GM21526 (cell line): ENCODE measurements around the gene CLDN20.
A peak's percentile ranks its signal among the peaks of the same experiment; 100 is the strongest.

ENCODE experiments used
- ATAC-seq: cut with Tn5 transposase; IDR thresholded peaks from one replicate; pipeline ENCODE4 v1.9.1; 2021; ENCODE audit warnings: moderate library complexity; ENCODE audit not compliant: unreplicated experiment, low FRiP score

CLDN20 gene

DNA sequence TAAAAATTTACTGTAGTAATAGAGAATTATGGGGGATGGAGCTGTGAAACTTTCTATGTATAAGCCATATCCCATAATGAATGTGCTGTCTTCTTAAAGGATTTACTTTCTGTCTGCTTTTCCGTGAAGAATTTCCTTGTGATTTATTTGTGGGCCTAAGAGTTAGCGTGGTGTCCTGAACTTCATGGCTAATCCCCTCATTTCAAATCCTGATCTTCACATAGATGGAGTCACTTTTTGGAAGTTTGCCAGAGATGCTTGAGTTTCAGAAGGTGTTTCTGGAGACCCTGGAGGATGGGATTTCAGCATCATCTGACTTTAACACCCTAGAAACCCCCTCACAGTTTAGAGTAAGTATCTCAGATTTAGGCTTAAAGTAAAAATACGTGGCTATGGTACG, 19.4 kb upstream of the CLDN20 start:
- ATAC-seq, result no peak

DNA sequence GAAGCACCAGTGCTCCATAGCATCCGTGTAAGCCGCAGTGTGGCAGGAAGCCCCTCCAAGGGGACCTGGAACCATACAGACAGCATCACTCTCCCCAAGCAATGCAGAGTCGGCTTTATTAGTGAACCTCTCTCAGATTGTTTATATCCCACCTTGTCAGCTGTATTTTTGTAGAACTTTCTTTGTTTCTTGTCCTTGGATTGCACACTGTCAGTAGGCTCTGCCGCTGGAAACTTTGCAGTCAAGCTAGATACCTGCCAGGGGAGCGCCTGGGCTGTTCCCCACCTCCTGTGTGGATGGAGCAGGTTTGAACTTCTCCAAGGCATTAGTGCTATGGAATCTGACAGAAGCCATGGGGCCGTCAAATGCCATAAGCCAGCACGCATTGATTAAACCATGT, 18.6 kb upstream of the CLDN20 start:
- no peak for ATAC-seq

GRCh38 chr6:155245831-155246230, 18.0 kb upstream of the CLDN20 start:
- ATAC-seq, result no peak

DNA sequence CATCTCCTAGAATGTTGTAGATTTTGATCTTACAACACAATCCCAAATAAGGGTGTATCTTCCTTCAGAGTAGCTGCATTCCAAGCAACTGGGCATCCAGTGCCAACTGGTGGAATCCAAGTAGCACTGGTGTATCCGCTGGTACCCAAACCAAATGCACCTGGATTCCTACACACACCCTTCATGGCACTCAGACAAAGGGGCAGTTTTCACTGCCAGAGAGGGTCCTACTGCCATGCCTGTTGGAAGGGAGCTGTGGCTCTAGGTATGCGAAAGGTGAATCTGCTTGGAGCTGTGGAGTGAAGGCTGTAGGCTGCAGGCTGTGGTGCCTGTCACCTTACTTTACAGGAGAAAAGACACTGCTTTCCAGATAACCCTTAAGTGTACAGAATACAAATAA, 17.0 kb upstream of the CLDN20 start:
- no peak for ATAC-seq

- ATAC-seq, result no peak
These were observed 16.2 kb upstream of the CLDN20 start for GRCh38 chr6:155247618-155248007.

- peak; percentile 74 for ATAC-seq
These were observed 15.5 kb upstream of the CLDN20 start for GRCh38 chr6:155248008-155249001.

DNA sequence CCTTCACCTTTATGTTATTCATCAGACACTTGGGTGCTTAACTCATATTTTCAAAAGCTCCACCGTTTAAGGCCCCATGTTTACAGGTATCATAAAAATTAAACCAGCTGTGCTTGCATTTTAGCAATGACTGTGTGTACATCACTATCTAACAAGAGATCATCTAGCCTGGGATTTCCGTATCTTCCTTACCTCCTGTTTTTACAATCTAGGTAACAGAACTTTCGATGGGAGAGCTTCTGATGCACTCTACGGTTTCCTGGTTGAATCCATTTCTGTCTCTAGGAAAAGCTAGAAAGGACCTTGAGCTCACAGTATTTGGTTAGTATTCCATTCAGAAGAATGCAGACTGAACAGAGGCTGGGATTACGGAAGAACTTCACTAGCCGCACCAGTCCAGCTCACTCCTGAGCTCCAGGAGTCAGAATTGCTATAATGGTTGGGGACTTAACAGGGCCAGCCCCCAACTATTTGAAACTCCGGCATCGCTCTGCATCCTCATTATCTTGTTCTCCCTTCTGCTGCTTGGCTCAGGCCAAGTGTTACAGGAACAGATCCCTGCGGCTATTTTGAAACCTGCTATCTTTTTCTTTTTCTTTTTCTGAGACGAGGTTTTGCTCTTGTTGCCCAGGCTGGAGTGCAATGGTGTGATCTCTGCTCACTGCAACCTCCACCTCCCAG, 13.0 kb upstream of the CLDN20 start:
- ATAC-seq, result no peak

GRCh38 chr6:155252581-155252980, 11.2 kb upstream of the CLDN20 start:
- ATAC-seq, result no peak

- ATAC-seq, result no peak
These were observed 10.5 kb upstream of the CLDN20 start for GRCh38 chr6:155253337-155253736.

DNA sequence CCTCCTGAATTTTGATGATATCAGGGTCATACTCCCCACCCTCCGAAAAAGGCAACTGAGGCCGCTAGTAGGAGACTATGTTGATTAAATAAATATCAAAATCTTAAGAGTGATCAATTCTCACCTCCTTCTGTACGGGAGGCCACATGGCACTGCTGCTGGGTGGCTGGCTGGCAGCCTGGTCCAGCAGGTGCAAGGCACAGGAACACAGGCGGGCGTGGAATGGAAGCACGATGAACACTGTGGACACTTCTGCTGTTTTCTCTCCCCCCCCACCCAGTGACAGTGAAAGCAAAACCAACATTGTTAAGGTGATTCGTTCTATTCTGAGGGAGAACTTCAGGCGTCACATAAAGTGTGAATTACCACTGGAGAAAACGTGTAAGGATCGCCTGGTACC, 9.7 kb upstream of the CLDN20 start:
- ATAC-seq, result no peak

DNA sequence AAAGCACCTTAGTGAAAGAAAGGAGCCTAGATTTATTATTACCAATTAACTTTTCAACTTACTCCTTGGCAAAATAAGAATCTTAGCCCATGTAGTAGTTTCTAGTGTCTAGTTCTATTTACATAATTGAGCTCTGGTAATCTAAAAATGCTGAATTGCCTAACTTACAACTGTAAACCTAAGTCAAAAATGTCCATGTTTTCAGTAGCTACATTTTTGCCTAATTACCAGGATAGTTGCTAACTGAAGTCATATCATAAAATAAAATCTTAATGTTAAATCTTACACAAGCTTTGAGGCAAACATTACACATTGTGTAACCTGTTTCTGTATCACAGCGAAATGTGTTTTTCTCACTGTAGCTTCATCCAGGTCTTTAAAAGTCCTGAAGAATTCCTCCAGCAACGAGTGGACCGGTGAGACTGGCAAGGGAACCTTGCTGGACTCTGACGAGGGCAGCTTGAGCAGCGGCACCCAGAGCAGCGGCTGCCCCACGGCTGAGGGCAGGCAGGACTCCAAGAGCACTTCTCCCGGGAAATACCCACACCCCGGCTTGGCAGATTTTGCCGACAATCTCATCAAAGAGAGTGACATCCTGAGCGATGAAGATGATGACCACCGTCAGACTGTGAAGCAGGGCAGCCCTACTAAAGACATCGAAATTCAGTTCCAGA, 7.6 kb upstream of the CLDN20 start:
- ATAC-seq, result no peak

DNA sequence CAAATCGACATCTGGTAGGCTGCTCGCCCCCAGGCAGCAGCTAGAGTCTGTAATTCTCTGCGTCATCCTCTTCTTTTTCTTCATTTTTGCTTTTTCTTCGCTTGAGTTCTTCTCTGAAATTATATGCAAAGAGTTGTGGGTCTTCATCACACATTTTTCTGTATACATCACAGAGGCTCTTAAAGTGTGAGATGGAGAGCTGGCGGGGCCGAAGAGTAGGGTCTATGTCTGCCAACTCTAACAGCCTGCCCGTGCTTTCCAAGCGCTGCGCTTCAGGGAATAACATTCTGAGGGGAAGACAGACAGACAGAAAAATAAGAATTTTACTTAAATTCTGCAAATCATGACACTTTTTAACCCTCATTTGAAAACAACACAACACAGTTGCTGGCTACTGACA, 6.0 kb upstream of the CLDN20 start:
- ATAC-seq, result no peak

DNA sequence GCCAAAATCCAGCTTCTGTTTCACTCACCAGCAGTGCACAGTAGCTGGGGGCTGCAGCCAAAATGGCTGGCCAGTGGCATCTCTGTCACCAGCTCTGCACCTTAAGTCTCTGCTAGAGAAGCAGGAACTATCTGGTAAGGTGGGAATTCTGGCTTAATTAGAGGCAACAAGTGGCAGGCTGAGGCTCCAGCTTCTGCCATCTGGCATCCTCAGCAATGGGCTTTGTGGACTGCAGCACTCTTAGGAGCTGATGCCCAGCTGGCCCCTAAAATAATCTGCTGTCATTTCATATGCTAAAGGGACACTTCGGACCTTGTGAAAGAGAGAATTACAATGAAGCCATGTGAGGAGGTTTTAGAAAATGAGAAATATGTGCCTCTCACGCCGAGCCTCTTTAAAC, 4.6 kb upstream of the CLDN20 start:
- ATAC-seq, result no peak

DNA sequence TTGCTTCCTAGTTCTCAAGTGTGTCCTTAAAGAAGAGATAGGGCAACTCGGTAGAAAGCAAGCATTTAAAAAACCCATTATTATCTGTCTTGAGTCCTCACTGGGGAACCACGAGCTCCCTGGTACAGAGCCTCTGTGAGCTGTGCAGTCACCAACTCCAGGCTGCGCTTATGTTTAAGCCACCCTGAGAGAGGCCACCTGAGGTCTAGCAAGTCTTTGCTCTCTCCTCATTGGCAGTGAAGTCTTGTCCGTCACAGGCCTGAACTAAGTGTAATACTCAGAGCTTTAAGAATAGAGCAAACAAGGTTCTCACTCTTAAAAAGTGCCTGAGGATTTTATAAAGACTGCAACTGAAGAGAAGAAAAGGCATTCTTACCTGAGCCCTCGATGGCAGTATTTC, 3.9 kb upstream of the CLDN20 start:
- ATAC-seq, result no peak

DNA sequence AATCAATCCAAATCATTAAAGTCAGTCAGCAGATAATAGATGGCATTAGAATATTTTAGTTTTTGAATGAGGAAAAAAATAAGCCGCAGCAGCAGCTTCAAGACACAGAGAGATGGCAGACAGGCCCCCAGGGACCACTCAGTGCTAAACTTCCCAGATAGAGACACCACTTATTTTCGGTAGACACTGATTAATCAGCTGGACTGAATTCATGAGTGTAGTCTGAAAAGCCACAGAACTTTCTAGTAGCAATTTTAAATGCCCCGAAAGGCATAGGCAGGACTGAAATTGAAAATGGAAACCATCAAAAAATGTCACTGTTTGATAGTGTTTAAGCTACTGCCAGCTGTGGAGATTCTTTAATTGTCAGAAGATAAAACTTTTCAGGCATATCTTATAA, 3.1 kb upstream of the CLDN20 start:
- ATAC-seq, result peak; percentile 62

DNA sequence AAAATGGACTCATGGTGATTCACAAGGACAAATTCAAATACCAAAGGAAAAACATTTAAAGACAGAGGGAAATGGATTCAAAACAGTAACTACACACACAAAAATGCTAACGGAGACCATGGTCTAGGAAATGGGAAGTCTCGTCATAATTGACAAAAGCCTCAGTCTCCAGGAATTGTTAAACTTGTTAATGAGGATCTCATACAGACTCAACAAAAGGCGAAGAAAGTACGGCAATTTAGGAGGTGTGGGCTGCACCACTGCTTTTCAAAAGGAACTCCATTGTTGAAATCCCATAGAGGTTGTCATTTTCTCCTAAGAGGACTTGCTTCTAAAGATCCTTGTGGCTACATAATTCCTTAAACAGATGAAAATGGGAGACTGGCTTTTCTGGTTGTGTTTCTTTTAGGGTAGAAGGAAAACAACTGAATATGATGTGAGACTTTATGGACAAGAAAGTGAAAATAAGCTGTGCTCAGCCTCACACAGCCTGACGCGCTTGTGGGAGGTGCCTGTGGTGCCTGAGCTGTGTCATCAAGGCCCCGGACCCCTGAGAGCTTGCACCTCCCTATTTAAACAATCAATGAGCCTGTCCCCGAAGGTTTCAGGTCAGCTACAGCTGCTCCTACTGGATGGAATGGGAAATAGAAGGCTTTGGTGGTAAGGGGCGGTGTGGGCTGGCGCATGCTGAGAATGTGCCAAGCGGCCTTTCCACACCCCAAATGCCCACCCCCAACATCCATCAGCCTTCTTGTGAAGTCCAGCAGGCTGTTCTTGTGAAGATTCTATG, 2.5 kb upstream of the CLDN20 start:
- no peak for ATAC-seq

DNA sequence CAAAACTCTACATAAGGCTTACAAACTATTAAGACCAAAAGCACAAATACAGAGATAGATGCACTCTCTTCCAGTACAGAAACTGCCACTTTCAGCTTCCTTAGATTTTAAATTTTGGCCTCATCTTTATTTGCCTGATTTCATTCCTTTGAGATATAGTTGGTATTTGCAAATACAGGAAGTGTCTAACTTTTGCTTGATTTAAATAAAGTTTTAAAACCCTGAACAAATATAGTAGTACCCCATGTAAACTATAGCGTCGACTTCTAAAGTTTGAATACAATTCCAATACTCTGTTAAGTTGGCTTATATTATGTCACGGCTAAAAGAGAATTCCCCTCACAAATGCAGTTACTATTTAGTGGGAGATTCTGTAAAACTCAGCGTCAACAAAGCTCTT, 1.2 kb upstream of the CLDN20 start:
- ATAC-seq, result no peak

- ATAC-seq, result no peak
These were observed 994 bp downstream of the CLDN20 start for GRCh38 chr6:155264693-155265320.

- no peak for ATAC-seq
These were observed 2.2 kb downstream of the CLDN20 start for GRCh38 chr6:155265843-155266535.
